Measurements from ENCODE around the gene LZTR1. TPM values are rescaled to one million over a fixed set of nuclear protein-coding genes. Genes with fewer than 3 reads are reported as not detected.
"Not testable (repeated sequence)": the region's sequence is repeated elsewhere in the genome, so short reads cannot be mapped to it uniquely, and the experiment has no call there.

The LZTR1 gene
- total and polyA plus RNA-seq, 2 of the 4 experiments (the other 2 are of a cell fraction), result 22.8 to 41.3 TPM

DNA sequence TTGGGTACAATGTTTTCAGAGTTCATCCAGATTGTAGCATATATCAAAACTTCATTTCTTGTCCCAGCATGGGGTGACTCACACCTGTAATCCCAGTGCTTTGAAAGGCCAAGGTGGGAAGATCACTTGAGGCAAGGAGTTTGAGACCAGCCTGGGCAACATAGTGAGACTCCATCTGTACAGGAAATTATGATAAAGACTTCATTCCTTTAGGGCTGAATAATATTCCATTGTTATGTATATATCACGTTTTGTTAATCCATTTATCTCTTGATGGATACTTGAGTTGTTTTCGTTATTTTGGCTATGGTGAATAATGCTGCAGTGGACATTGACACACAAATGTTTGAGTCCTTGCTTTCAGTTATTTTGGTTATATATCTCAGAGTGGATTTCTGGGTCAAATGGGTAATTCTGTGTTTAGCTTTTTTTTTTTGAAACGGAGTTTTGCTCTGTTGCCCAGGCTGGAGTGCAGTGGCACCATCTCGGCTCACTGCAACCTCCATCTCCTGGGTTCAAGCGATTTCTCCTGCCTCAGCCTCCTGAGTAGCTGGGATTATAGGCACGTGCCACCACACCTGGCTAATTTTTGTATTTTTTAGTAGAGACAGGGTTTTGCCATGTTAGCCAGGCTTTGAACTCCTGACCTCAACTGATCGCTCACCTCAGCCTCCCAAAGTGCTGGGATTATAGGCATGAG is 39.7 kb upstream of the LZTR1 start:
- ATAC-seq (ENCODE audit: low read depth); H3K27me3 ChIP-seq (ENCODE audit: control insufficient read depth, insufficient read depth, low read length); POLR2A ChIA-PET (ENCODE audit: unreplicated experiment); DNase-seq; H3K14ac ChIP-seq (replicated peaks; ENCODE audit: low read depth, low read length); H2BK20ac ChIP-seq (ENCODE audit: low read depth, low read length); H3K18ac ChIP-seq (ENCODE audit: low read depth, low read length); H3K9ac ChIP-seq (ENCODE audit: low read depth, low read length); H3K4me2 ChIP-seq (ENCODE audit: low read depth, low read length); in situ Hi-C loops (cut with MboI; ENCODE audit: low sequenced_read_pairs); H3K4me3 ChIP-seq (ENCODE audit: insufficient read depth, low read depth, low read length); H2BK15ac ChIP-seq (ENCODE audit: low read depth, low read length); H2AK5ac ChIP-seq (ENCODE audit: low read depth, low read length); H2BK5ac ChIP-seq (ENCODE audit: low read depth, low read length, poor library complexity, severe bottlenecking); H4K91ac ChIP-seq (ENCODE audit: insufficient read depth, low read depth, low read length); H2BK120ac ChIP-seq (ENCODE audit: low read depth, low read length); H3K4ac ChIP-seq (ENCODE audit: low read depth, low read length); H3K56ac ChIP-seq (ENCODE audit: extremely low read depth, insufficient read depth, low read length); H3K27ac ChIP-seq (ENCODE audit: insufficient read depth, low read length); H2AK9ac ChIP-seq (replicated peaks; ENCODE audit: low read depth, low read length, poor library complexity); H3K9me3 ChIP-seq (ENCODE audit: control insufficient read depth, insufficient read depth, low read length); H4K5ac ChIP-seq (ENCODE audit: low read depth, low read length); H4K8ac ChIP-seq (ENCODE audit: low read depth in 2 of 2, low read length in 2 of 2); H3K23ac ChIP-seq (ENCODE audit: low read depth, low read length); dilution Hi-C loops (cut with HindIII; ENCODE audit: low sequenced_read_pairs, unreplicated experiment); intact Hi-C loops (cut with micrococcal nuclease); H3K36me3 ChIP-seq (ENCODE audit: control insufficient read depth, insufficient read depth, low read length); BruUV-seq (replicated peaks); H2AFZ ChIP-seq (replicated peaks; ENCODE audit: low read length, poor library complexity): not testable (repeated sequence)
- Histone ChIP-seq H3K4me1 (ENCODE audit: control insufficient read depth, insufficient read depth, low read length) (peaks cover 11% of the 10 kb centered on the region), H4K20me1 (ENCODE audit: insufficient read depth, low read length) (peaks cover 96% of the 10 kb centered on the region), H3K79me1 (ENCODE audit: low read depth in 1 of 2, low read length in 2 of 2) (peaks cover 9 to 77% of the 10 kb centered on the region in 2 experiments), H3K9me1 (ENCODE audit: insufficient read depth, low read length) (peaks cover 26% of the 10 kb centered on the region)
- no CpG with 5 or more reads among the region's 7 CpGs for WGBS, 2 experiments (ENCODE audit: extremely low coverage in 2 of 2, insufficient read length in 1 of 2)
- CTCF ChIA-PET, result interaction anchor here (0.8 kb wide), 1 partner anchor 13 kb away, joined by 3 read pairs; no protein-coding TSS in a partner anchor
